Keratinocyte (primary cell): ENCODE results near the gene MIOX.

ENCODE experiments used
- EZH2 ChIP-seq: IDR thresholded peaks from one replicate; pipeline ENCODE4 v1.6.1; 2012; ENCODE audit warnings: inconsistent platforms, mild to moderate bottlenecking, low read length, moderate library complexity
- TF ChIP-seq, protein P1 (sequence below), 3 experiments: IDR thresholded peaks in 1 of 3; conservative IDR thresholded peaks in 1 of 3; optimal IDR thresholded peaks in 1 of 3; 2 replicates in 2 of 3; 3 replicates in 1 of 3; pipeline versions ENCODE3 to v1.5.1; 2011; ENCODE audit warnings: low read length in 3 of 3, mild to moderate bottlenecking in 3 of 3, moderate library complexity in 2 of 3, control low read depth in 1 of 3, inconsistent platforms in 1 of 3; ENCODE audit not compliant: insufficient read depth in 2 of 3; ENCODE audit errors: extremely low read depth in 1 of 3

DNA sequence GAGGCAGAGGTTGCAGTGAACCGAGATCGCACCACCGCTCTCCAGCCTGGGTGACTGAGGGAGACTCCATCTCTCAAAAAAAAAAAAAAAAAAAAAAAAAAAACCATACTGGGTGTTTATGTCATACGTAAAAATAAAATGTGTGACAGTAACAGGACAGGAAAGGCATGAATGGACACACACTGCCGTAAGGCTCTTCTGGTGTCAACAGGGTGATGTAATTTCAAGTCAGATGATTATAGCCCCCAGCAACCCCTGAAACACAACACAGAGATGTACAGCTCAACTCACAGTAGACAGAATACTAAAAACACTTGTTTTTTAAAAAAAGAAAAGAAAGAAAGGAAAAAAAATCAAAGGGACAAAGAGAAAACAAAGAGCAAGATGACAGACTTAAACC is 34.0 kb upstream of the MIOX start:
- TF ChIP-seq, protein P1, sequence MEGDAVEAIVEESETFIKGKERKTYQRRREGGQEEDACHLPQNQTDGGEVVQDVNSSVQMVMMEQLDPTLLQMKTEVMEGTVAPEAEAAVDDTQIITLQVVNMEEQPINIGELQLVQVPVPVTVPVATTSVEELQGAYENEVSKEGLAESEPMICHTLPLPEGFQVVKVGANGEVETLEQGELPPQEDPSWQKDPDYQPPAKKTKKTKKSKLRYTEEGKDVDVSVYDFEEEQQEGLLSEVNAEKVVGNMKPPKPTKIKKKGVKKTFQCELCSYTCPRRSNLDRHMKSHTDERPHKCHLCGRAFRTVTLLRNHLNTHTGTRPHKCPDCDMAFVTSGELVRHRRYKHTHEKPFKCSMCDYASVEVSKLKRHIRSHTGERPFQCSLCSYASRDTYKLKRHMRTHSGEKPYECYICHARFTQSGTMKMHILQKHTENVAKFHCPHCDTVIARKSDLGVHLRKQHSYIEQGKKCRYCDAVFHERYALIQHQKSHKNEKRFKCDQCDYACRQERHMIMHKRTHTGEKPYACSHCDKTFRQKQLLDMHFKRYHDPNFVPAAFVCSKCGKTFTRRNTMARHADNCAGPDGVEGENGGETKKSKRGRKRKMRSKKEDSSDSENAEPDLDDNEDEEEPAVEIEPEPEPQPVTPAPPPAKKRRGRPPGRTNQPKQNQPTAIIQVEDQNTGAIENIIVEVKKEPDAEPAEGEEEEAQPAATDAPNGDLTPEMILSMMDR (optimal IDR thresholded peaks at IDR 0.05 in 1 of 3, IDR thresholded peaks at IDR 0.05 in 1 of 3, conservative IDR thresholded peaks at IDR 0.05 in 1 of 3; ENCODE audit: extremely low read depth in 1 of 3, insufficient read depth in 2 of 3, low read length in 3 of 3): no peak
- TF ChIP-seq EZH2: no peak
